Germinal center (tissue), 1 donor: ENCODE data around the gene PGLYRP3.
A peak's percentile ranks its signal among the peaks of the same experiment; 100 is the strongest.

Experiments used
- DNase-seq: peaks from one replicate; pipeline ENCODE4 v3.0.0; 2012; ENCODE audit warnings: mixed read lengths, low spot score

The PGLYRP3 gene

GRCh38 chr1:153313288-153313687 lies 536 bp upstream of the PGLYRP3 start:
- DNase-seq: no peak

- no peak for DNase-seq
Measured at GRCh38 chr1:153310526-153310925, 2.2 kb downstream of the PGLYRP3 start.

- DNase-seq: no peak
Measured at GRCh38 chr1:153309441-153309840, 3.3 kb downstream of the PGLYRP3 start.

DNA sequence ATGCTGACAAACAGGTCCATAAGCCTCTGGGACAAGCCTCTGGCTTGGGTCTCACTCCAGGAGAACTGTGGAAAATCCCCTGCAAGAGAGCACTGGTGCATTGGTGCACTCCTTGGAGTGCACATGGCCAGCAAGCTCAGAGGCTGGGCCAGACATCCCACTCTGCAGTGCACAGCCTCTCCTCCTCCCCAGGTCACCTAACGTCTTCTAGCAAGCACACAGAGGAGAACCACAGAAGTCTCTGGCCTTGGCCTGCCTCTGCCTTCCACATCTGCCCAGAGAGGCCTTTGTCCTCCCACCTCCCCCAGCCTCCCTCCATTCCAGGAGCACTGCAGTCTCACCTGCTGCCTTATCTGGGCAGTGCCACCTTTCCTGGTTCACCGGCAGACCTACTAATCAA lies 4.2 kb downstream of the PGLYRP3 start:
- no peak for DNase-seq

- no peak for DNase-seq
Measured at GRCh38 chr1:153307221-153307600, 5.5 kb downstream of the PGLYRP3 start.

DNA sequence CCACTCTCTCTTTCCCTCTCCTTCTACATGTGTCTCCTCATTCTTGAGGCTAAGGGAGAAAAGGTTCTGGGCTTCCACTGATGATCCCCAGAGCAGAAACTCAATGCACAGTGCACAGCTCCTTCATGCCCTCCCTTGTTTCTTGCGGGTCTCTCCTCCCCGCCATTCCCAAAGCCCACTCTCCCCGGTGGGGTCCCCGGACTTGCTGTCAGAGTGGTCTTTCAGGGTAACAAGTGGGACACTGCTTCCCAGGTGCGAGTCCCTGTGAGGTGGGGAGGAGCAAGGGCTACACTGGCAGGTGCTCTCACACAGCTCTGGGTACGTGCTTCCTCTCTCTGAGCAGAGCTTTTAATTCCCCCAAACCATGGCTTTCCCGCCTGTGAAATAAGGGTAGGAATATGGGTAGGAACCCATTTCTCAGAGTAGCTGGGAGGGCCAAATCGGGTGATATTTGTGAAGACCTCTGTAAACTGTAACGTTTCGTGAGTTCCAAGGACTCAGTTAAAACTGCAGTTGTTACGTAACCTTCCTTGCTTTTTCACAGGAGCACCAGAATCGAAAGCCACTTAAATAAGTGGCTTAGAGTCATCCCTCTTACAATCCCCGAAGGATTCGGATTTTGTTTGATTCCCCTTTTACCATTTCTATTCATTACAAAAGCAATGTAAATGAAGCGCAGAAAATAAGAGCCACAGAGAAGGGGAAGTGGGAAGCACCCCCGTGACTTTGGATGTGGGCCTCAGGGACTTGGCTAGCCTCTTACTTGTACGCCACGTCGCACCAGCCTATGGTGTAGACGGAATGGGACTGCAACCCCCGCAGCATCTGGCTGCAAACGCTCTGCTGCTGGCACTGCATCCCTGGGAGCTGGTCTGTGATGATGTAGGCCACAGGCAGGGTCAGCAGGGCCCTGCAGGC lies 6.2 kb downstream of the PGLYRP3 start:
- no peak for DNase-seq

DNA sequence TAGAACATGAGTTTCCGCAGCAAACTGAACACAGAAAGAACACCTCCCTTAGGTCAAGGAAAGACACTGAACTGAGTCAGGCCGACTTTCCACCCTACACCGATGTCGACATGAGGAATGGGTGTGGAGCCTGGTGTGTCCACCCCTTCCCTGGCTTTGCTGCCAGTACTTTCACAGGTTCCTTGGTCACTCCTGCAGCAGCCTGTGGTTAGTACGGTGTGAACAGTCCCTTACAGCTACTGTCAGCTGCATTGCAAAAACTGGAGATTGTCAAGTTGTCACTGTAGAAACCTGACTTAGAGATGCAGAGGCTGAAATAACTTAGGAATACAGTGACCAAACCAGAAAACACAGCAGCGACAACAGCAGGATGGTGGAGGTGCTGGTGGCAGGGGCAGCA lies 7.1 kb downstream of the PGLYRP3 start:
- DNase-seq: no peak

DNA sequence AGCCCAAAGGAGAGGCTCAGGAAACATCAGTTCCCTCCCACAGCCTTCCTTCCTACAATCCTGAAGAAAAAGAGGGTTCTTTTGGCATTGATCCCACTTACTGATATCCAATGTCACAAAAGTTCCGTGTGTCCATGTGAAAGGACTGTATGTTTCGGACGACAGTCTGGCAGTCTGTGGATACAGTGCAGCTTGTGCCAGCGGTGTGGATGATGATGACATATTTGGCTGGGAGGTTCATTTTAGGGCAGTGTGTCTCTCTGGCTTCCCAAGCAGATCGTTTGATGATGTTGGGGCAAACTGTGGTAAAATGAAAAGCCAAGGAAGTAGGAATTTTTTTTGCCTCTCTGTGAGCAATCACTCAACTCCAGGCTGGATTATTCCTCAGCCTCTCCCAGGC lies 10.4 kb downstream of the PGLYRP3 start:
- DNase-seq: no peak

GRCh38 chr1:153293851-153294250 lies 18.9 kb downstream of the PGLYRP3 start:
- no peak for DNase-seq

DNA sequence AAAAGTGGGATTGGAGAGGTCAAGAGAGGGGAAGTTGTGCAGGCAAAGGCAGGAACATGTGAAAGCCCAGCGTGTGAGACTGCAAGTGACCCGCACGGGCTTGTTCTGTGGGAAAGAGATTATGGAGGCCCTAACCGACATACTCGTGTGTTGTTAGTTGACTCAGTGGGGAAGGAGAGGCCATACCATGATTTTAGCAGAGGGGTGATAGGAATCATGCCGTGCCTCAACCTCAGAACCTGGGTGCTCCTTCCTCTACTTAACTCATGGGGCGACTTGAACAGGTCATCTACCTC lies 19.3 kb downstream of the PGLYRP3 start:
- DNase-seq: no peak

DNA sequence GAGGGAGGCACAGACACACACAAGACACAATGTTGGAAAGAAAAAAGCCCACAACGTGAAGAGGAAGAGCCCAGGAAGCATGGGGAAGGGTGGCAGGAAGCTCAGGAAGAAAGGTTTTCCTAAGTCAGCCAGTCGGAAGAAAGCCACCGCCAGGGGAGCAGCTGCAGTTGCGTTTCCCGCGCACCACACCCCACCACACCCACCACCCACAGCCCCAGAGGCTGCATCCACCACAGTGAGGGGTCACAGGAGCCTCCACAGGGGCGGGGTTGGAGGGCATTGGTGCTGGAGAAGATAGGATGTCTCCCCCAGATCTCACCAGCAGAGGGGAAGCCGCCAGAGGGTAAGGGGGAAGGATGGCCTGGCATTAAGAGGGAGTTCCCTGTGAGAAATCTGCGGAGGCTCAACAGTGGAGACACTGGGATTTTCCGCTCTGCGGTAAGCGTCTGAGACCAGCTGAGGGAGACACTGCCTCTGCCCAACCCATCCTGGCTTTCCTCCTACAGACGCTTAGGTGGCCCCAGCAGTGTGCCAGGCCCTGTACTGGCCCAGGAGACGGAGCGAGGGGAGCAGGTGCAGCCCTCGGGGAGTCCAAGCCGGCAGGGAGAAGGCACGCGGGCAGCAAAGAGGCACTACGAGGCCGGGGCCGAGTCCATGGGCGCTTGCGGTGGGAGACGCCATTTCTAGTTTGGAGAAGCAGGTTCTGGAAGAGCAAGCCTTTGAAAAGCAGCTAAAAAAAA lies 19.8 kb downstream of the PGLYRP3 start:
- DNase-seq: no peak

GRCh38 chr1:153292185-153292584 lies 20.6 kb downstream of the PGLYRP3 start:
- no peak for DNase-seq

DNA sequence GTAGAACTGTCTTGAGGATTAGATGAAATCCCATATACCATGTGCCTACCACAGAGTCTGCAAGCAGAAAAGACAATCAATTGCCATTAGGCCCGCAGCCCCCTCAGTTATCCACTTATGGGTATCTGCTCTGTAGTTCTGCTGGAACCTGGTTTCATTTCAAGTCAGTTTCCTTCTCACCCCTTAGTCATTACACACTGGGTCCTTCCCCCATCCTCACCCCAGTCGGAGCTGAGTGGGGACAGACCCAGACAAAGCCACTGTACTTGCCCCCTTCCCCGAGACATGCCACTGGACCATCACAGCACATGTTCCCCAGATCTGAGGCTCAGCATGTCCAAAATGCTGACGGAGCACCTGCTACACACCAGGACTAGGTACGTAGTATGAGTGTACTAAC lies 21.2 kb downstream of the PGLYRP3 start:
- no peak for DNase-seq

DNA sequence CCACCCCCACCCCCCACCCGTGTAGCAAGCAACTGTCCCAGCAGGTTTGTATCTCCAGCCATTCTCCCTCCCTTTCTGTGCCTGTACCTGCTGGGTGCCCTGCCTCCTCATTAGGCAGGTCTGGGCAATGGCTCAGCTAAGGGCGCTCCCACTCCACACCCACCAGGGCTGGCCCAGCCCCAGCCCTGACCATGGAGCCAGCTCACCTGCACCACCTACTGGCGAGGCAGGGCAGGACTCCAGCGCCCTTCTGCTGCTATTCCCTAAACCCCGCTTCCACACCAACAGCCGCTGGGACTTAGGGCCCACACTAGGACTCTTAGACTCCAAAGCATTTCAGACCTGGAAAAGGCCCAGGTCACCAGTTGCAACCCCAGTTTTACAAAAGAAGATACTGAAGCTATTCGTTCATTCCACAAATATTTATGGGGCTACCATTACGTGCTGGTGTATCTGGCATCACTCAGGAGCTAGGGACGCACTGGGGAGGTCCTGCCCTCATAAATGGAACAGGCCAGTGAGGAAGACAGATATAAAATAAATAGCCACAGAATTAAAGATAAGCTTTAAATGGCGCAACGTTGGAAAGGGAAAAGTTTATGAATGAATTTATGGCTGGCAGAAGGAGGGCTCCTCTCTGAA lies 24.0 kb downstream of the PGLYRP3 start:
- peak; percentile 58 for DNase-seq

- peak; percentile 57 for DNase-seq
Measured at GRCh38 chr1:153277852-153278251, 34.9 kb downstream of the PGLYRP3 start.

GRCh38 chr1:153272186-153272585 lies 40.6 kb downstream of the PGLYRP3 start:
- DNase-seq: no peak

DNA sequence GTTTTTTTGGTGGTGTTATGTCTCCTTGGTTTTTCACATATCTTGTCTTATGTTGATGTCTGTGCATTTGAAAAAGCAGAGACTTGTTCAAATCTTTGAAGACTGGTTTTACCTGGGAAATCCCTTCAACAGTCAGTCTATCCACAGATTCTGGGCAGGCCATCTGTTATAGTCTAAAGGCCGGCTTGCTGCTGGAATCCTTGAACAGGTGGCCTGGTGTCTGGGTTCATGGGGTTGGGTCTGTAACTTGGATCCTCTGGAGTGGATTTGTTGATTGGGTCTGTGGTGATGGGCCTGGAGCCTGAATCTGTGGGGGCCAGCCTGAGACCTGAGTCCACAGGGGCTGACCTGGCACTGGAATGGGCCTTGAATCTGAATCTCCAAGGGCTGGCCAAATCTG lies 41.0 kb downstream of the PGLYRP3 start:
- no peak for DNase-seq

GRCh38 chr1:153265457-153265856 lies 47.3 kb downstream of the PGLYRP3 start:
- no peak for DNase-seq

DNA sequence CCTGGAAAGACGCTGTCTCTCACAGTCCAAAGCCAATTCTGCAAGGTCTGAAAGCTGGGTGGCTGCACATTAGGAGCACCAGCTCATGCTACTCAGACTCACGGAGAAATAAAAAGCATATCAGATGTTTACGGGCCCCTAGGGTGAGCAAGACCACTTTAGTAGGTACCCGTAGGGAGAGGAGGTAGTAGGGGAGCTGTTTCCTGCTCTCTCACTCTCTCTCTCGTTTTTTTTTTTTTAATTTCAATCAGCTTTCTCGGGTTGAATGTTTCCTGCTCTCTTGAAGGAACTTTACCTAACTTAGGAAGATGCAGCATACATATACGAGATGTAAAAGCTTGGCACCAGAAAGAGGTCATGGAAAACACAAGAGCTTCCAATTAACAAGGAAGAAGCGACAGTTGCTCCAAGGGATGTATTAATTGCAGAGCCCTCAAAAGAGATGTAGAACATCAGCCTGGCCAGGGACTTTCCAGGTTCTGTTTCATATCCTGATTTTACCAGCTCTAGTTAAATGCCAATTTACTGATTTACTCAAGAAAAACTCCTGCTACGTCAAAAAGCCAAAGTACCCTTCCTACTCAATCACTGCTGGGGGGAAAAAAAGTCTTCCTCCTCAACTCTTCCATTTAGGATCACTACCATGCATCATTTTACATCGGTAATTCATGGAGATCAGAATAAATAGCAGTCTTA lies 50.1 kb downstream of the PGLYRP3 start:
- peak; percentile 21 for DNase-seq

DNA sequence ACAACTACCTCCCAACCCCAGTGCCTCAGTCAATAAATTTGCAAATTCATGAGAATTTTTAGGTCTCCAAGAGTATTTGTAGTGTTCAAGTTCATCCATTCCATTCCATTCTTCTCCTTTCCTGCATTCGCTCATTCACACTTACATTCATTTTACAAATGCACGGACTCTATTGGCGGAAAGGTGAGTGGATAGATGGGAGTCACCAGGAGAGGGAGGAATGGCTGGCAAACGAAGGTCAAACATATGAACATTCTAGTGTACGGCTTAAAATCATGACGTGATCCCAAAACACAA lies 50.7 kb downstream of the PGLYRP3 start:
- no peak for DNase-seq

DNA sequence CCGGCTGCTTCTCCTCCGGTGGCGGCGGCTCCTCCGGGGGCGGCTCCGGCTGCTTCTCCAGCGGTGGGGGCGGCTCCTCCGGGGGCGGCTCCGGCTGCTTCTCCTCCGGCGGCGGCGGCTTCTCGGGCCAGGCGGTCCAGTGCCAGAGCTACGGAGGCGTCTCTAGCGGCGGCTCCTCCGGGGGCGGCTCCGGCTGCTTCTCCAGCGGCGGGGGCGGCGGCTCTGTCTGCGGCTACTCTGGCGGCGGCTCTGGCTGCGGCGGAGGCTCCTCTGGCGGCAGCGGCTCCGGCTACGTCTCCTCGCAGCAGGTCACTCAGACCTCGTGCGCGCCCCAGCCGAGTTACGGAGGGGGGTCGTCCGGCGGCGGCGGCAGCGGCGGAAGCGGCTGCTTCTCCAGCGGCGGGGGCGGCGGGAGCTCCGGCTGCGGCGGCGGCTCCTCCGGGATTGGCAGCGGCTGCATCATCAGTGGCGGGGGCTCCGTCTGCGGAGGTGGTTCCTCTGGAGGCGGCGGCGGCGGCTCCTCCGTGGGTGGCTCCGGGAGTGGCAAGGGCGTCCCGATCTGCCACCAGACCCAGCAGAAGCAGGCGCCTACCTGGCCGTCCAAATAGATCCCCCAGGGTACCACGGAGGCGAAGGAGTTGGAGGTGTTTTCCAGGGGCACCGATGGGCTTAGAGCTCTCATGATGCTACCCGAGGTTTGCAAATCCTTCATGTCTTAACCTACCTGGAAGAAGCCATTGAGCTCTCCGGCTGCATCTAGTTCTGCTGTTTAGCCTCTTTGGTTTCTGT lies 51.3 kb downstream of the PGLYRP3 start:
- DNase-seq: peak; percentile 14
